ENCODE measurements around the gene ADCY9.

DNA sequence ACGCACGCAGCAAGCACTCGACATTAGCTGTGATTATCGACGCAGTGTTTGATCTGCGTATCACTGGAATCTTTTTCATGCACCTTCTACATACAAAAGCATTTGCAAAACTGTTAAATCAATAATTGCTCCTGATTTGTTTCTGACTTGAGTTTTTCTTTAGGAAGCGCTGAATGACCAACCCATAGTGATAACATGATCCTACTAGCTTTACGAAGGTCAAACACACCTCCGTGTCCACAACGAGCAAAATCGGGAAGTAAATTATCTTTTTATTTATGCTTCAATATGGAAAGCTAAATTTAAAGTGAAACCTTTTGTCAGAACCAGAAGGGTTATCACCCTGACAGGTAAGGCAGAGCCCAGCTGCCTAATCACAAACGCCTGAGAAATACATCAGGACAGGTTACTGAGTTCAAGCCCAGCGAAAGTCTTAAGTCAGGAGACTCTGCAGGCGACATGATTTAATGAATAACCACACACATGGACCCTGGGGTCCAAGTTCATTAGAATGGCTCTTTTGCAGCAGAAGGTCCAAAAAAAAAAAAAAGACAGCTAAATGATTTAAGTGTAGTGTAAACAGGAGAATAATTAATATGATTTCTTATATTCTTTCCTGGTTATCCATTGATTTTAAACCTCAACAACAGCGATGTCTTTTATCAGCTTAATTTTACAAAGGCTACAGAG, 104.2 kb downstream of the ADCY9 start:
- TF ChIP-seq POLR2AphosphoS5 (IDR thresholded peaks at IDR 0.05; ENCODE audit: low read depth, low read length) (no peak), TAF1 (IDR thresholded peaks at IDR 0.05; ENCODE audit: borderline replicate concordance, insufficient read depth, low read length) (no peak)
- TF ChIP-seq, protein P1, sequence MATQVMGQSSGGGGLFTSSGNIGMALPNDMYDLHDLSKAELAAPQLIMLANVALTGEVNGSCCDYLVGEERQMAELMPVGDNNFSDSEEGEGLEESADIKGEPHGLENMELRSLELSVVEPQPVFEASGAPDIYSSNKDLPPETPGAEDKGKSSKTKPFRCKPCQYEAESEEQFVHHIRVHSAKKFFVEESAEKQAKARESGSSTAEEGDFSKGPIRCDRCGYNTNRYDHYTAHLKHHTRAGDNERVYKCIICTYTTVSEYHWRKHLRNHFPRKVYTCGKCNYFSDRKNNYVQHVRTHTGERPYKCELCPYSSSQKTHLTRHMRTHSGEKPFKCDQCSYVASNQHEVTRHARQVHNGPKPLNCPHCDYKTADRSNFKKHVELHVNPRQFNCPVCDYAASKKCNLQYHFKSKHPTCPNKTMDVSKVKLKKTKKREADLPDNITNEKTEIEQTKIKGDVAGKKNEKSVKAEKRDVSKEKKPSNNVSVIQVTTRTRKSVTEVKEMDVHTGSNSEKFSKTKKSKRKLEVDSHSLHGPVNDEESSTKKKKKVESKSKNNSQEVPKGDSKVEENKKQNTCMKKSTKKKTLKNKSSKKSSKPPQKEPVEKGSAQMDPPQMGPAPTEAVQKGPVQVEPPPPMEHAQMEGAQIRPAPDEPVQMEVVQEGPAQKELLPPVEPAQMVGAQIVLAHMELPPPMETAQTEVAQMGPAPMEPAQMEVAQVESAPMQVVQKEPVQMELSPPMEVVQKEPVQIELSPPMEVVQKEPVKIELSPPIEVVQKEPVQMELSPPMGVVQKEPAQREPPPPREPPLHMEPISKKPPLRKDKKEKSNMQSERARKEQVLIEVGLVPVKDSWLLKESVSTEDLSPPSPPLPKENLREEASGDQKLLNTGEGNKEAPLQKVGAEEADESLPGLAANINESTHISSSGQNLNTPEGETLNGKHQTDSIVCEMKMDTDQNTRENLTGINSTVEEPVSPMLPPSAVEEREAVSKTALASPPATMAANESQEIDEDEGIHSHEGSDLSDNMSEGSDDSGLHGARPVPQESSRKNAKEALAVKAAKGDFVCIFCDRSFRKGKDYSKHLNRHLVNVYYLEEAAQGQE (IDR thresholded peaks at IDR 0.05; ENCODE audit: insufficient read depth in 1 of 2, low read depth in 2 of 2, low read length in 2 of 2), result no peak
